Mucosa of gallbladder (tissue), 1 donor: ENCODE data around the gene GOLGA8K. TPM values are rescaled to one million over a fixed set of nuclear protein-coding genes. Genes with fewer than 3 reads are reported as not detected.
"Not testable (repeated sequence)": the region's sequence is repeated elsewhere in the genome, so short reads cannot be mapped to it uniquely, and the experiment has no call there.

Experiments used
- DNase-seq: peaks from one replicate; pipeline ENCODE4 v3.0.0-alpha.2; 2020; ENCODE audit warnings: low spot score
- total RNA-seq: library from RNA; stranded (reverse); gene quantifications from one replicate; pipeline ENCODE4 v1.2.1, GENCODE V29; 2021
- donor health status: DM: no; HTN: no; CAD: no.

GOLGA8K gene, protein sequence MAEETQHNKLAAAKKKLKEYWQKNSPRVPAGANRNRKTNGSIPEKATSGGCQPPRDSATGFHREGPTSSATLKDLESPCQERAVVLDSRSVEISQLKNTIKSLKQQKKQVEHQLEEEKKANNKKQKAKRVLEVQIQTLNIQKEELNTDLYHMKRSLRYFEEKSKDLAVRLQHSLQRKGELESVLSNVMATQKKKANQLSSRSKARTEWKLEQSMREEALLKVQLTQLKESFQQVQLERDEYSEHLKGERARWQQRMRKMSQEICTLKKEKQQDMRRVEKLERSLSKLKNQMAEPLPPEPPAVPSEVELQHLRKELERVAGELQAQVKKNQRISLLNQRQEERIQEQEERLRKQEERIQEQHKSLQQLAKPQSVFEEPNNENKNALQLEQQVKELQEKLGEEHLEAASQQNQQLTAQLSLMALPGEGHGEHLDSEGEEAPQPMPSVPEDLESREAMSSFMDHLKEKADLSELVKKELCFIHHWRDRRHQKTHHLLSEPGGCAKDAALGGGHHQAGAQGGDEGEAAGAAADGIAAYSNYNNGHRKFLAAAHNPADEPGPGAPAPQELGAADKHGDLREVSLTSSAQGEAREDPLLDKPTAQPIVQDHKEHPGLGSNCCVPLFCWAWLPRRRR
- 0.66 TPM for total RNA-seq

GRCh38 chr15:32403192-32403591 lies at the start of gene GOLGA8K:
TSS of gene GOLGA8K (minus strand) at chr15:32403292. CDS start at chr15:32403194, 98 bp downstream.
- not testable (repeated sequence) for DNase-seq

DNA sequence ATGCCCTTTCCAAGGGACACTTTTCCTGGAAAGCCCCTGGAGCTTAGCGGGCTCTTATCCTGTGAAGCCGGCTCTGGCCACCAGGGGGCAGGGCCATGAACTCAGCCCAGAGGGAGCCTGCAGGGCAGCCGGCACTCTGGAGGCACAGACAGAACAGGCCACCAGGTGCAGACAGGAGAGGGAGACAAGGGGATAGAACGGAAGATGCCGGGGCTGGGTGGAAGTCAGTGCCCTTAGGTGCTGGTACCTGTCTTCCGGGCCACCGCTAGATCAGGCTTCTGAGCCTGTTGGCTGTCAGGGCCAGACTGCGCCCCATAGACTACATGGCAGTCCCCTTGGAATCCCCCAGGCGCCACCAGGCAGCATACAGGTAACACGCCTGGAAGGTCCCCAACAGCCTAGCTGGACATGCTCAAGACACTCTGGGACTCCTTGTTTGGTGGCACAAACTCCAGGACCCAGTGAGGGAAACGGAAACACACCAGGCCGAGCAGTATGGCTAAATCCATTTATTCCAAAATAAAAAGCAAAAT lies 37.4 kb upstream of the GOLGA8K start:
- DNase-seq: not testable (repeated sequence)

DNA sequence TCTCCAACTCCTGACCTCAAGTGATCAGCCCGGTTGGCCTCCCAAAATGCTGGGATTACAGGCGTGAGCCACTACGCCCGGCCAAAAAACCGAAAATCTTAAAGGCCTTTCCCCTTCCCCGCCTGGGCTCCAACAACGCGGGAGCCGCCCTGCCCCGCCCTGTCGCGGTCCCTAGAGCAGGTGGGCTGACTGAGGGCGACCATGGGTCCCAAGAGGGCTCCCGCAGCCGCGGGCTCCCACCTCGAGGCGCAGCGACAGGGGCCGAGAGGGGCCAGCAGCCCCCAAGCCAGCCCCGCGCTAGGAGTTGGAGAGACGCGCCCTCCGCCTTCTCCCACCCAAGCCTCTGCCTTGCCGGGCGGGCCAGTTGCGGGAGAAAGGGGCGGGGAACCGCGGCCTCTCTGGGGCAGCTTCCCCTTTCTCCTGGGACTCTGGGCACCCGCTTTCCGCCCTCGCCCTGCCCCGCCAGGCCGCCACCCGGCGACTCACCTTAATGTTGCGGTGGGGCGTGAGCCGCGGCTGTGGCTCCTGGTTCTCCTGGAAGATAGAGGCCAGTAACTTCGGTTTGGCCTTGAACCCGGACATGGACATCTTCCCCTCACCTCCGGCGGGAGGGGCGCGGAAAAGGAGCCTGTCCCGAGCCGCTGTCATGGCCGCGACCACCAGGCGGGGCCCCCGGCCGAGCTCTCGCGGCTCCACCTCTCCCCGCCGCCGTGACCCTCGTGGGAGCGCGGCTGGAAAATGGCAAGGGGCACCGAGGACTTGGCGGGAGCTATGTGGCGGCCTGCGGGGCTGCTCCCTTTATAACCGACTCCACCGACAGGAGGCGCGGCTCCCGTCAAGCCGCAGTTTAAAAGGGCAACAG lies 31.2 kb upstream of the GOLGA8K start:
- DNase-seq: not testable (repeated sequence)

DNA sequence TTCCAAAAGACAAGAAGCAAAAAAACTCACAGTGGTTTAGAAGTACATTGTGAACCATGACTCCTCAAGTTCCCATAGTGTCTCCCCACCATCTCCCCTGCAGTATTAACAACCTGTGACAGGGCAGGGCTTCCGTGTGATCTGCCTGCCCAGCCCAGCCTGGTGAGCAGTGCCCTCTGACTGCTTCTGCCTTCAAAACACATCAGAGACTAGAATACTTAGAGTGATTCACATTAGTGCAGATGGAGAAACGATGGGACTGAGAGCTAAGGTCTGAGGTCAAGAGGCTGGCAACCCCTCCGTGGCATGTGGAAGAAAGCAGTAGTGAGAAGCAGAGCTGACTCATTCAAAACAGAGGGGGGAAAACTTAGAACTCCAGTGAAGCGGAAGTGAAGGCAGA lies 24.5 kb upstream of the GOLGA8K start:
- not testable (repeated sequence) for DNase-seq

DNA sequence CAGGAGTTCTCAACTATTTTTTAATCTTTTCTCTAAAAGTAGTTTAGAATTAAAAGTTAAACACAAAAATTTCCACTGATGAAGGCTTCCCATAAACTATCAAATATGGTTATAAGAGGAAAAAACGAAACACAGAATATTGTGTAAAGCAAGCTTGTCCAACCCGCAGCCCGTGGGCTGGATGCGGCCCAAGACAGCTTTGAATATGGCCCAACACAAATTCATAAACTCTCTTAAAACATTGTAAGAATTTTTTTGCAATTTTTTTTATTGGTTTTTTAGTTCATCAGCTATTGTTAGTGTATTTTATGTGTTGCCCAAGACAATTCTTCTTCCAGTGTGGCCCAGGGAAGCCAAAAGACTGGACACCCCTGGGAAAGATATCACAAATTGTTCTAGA lies 23.4 kb upstream of the GOLGA8K start:
- DNase-seq: not testable (repeated sequence)

GRCh38 chr15:32407903-32408302 lies 4.8 kb upstream of the GOLGA8K start:
- DNase-seq: not testable (repeated sequence)

- not testable (repeated sequence) for DNase-seq
Observed at GRCh38 chr15:32396522-32396921, 6.6 kb downstream of the GOLGA8K start.

DNA sequence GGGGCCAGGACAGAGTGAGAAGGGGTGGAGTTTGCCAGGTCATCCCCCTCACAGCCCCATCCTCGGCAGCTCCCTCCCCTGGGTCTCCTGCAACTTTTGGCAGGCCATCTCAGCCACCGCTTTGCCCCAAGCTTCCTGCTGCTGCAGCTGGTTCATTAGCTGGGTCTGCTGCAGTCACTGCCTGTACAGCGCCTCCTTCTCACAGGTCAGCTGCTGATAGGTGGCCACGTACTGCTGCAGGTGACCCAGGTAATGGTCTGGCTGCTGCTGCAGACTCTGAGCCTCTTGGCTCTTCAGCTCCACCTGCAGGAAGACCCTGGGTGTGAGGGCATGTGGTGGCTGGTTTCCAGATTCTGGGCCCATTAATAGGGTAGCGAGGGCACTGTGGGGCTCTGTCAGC lies 8.3 kb downstream of the GOLGA8K start:
- DNase-seq: not testable (repeated sequence)

GRCh38 chr15:32388050-32388648 lies 14.9 kb downstream of the GOLGA8K start:
- DNase-seq: not testable (repeated sequence)

- DNase-seq: not testable (repeated sequence)
Observed at GRCh38 chr15:32385823-32386495, 17.1 kb downstream of the GOLGA8K start.

DNA sequence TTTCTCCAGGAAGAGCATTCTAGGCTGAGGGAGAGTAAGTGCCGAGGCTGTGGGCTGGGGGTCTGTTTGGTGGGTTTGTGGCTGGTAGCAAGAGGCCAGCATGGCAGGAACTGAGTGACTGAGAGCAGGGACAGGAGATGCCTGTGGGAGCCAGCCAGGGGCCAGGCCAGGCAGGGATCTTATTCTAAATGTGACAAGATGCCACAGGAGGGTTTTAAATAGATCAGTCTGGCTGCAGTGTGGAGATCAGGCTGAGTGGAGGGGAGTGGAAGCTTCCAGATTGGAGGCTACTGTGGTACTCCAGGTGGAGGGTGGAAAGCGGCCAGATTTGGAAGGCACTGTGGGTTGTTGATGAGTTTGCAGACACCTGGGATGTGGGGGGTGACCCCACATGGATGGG lies 28.9 kb downstream of the GOLGA8K start:
- not testable (repeated sequence) for DNase-seq

- not testable (repeated sequence) for DNase-seq
Observed at GRCh38 chr15:32373707-32374106, 29.4 kb downstream of the GOLGA8K start.

GRCh38 chr15:32372075-32372474 lies 31.0 kb downstream of the GOLGA8K start:
- DNase-seq: not testable (repeated sequence)

- DNase-seq: not testable (repeated sequence)
Observed at GRCh38 chr15:32370526-32370925, 32.6 kb downstream of the GOLGA8K start.

- DNase-seq: not testable (repeated sequence)
Observed at GRCh38 chr15:32370064-32370463, 33.0 kb downstream of the GOLGA8K start.

DNA sequence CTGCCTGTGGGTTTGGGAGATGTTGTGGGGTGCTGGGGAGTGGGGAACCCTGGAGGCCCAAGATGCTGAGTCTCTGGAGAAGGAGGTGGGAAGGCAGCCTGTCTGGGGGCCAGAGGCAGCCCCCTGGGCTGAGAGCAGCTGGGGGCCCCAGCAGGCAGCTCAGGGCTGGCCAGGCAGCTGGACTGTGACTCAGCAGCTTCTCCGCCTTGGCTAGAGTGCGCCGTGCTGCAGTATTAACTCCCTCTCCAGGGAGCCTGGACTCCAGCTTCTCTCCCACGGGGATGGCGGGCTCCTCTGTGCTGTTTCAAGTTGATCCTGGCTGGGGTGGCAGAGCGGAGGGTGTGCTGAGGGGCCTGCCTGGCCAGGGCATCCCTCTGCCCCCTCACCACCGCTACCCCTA lies 36.6 kb downstream of the GOLGA8K start:
- not testable (repeated sequence) for DNase-seq

GRCh38 chr15:32365955-32366354 lies 37.1 kb downstream of the GOLGA8K start:
- DNase-seq: not testable (repeated sequence)

- not testable (repeated sequence) for DNase-seq
Observed at GRCh38 chr15:32364944-32365343, 38.1 kb downstream of the GOLGA8K start.

GRCh38 chr15:32363449-32363848 lies 39.6 kb downstream of the GOLGA8K start:
- DNase-seq: not testable (repeated sequence)

- DNase-seq: not testable (repeated sequence)
Observed at GRCh38 chr15:32361662-32362061, 41.4 kb downstream of the GOLGA8K start.

- not testable (repeated sequence) for DNase-seq
Observed at GRCh38 chr15:32358462-32358861, 44.6 kb downstream of the GOLGA8K start.
